ENCODE data around the gene C3orf49. TPM values are rescaled to one million over a fixed set of nuclear protein-coding genes. Genes with fewer than 3 reads are reported as not detected.

C3orf49 gene
- total RNA-seq, 1 experiment from 2014 or later = not detected

GRCh38 chr3:63824309-63824708 lies 5.2 kb downstream of the C3orf49 start:
- no peaks in the 10 kb centered on the region for H3K9me3 Mint-ChIP-seq (ENCODE audit: unreplicated experiment)

GRCh38 chr3:63830526-63830925 lies 11.4 kb downstream of the C3orf49 start:
- Mint-ChIP-seq H3K4me1 (ENCODE audit: low read depth, unreplicated experiment) (no peaks in the 10 kb centered on the region), H3K27ac (ENCODE audit: unreplicated experiment) (no peak overlapping the region), H3K36me3 (ENCODE audit: insufficient read depth, unreplicated experiment) (peaks cover 17% of the 10 kb centered on the region), H3K4me3 (ENCODE audit: unreplicated experiment) (no peak overlapping the region), H3K27me3 (ENCODE audit: insufficient read depth, unreplicated experiment) (no peaks in the 10 kb centered on the region), H3K9me3 (ENCODE audit: unreplicated experiment) (no peaks in the 10 kb centered on the region)
- TF ChIP-seq CTCF (IDR thresholded peaks at IDR 0.05; ENCODE audit: insufficient read depth in 1 of 2, low read depth in 1 of 2, low read length in 1 of 2, severe bottlenecking in 1 of 2, unreplicated experiment in 1 of 2) = no peak
- no peaks in the 10 kb centered on the region for H3K4me1 ChIP-seq
- ChIA-PET CTCF (no interaction called here), POLR2A (no interaction called here)
- no TSS peak for BruUV-seq (replicated peaks)
- H3K36me3 ChIP-seq (ENCODE audit: control insufficient read depth, insufficient read depth, low read length) = no peaks in the 10 kb centered on the region
- intact Hi-C loops (cut with micrococcal nuclease; ENCODE audit: unreplicated experiment) = no loop called here
- H3K9me3 ChIP-seq = no peaks in the 10 kb centered on the region
- DNase-seq = no peak
- H3K4me3 ChIP-seq (ENCODE audit: low read depth, low read length) = no peak overlapping the region
- no peaks in the 10 kb centered on the region for H3K27me3 ChIP-seq (replicated peaks; ENCODE audit: control insufficient read depth, insufficient read depth, low read length)

More at GRCh38 chr3:63824309-63824708, 5.2 kb downstream of the C3orf49 start:
- no peaks in the 10 kb centered on the region for H3K4me1 ChIP-seq
- BruUV-seq (replicated peaks) = no TSS peak
- no peaks in the 10 kb centered on the region for H3K27me3 ChIP-seq (replicated peaks; ENCODE audit: control insufficient read depth, insufficient read depth, low read length)
- intact Hi-C loops (cut with micrococcal nuclease; ENCODE audit: unreplicated experiment) = no loop called here
- POLR2A ChIA-PET = no interaction called here
- H3K9me3 ChIP-seq = no peaks in the 10 kb centered on the region
- no peak overlapping the region for H3K4me3 Mint-ChIP-seq (ENCODE audit: unreplicated experiment)
- no peaks in the 10 kb centered on the region for H3K36me3 ChIP-seq (ENCODE audit: control insufficient read depth, insufficient read depth, low read length)
- H3K27ac Mint-ChIP-seq (ENCODE audit: unreplicated experiment) = no peak overlapping the region
- peaks cover 6% of the 10 kb centered on the region for H3K36me3 Mint-ChIP-seq (ENCODE audit: insufficient read depth, unreplicated experiment)
- no peaks in the 10 kb centered on the region for H3K27me3 Mint-ChIP-seq (ENCODE audit: insufficient read depth, unreplicated experiment)
- H3K4me1 Mint-ChIP-seq (ENCODE audit: low read depth, unreplicated experiment) = no peaks in the 10 kb centered on the region
- no peak for TF ChIP-seq CTCF (IDR thresholded peaks at IDR 0.05; ENCODE audit: insufficient read depth in 1 of 2, low read depth in 1 of 2, low read length in 1 of 2, severe bottlenecking in 1 of 2, unreplicated experiment in 1 of 2)
- no peak overlapping the region for H3K4me3 ChIP-seq (ENCODE audit: low read depth, low read length)
- no peak for DNase-seq
- CTCF ChIA-PET = no interaction called here

- Histone ChIP-seq H3K36me3 (ENCODE audit: control insufficient read depth, insufficient read depth, low read length) (no peaks in the 10 kb centered on the region), H3K27me3 (replicated peaks; ENCODE audit: control insufficient read depth, insufficient read depth, low read length) (no peaks in the 10 kb centered on the region), H3K4me3 (ENCODE audit: low read depth, low read length) (no peak overlapping the region), H3K4me1 (no peaks in the 10 kb centered on the region), H3K9me3 (no peaks in the 10 kb centered on the region)
- no peaks in the 10 kb centered on the region for H3K27me3 Mint-ChIP-seq (ENCODE audit: insufficient read depth, unreplicated experiment)
- POLR2A ChIA-PET = no interaction called here
- intact Hi-C loops (cut with micrococcal nuclease; ENCODE audit: unreplicated experiment) = no loop called here
- no peaks in the 10 kb centered on the region for H3K4me1 Mint-ChIP-seq (ENCODE audit: low read depth, unreplicated experiment)
- DNase-seq = no peak
- no TSS peak for BruUV-seq (replicated peaks)
- no peak for TF ChIP-seq CTCF (IDR thresholded peaks at IDR 0.05; ENCODE audit: insufficient read depth in 1 of 2, low read depth in 1 of 2, low read length in 1 of 2, severe bottlenecking in 1 of 2, unreplicated experiment in 1 of 2)
- H3K9me3 Mint-ChIP-seq (ENCODE audit: unreplicated experiment) = no peaks in the 10 kb centered on the region
- CTCF ChIA-PET = no interaction called here
- H3K36me3 Mint-ChIP-seq (ENCODE audit: insufficient read depth, unreplicated experiment) = peaks cover 17% of the 10 kb centered on the region
- H3K27ac Mint-ChIP-seq (ENCODE audit: unreplicated experiment) = no peak overlapping the region
- H3K4me3 Mint-ChIP-seq (ENCODE audit: unreplicated experiment) = no peak overlapping the region
Measured at GRCh38 chr3:63832395-63832794, 13.3 kb downstream of the C3orf49 start.

Measured in Caco-2 (cell line).